Activated CD8-positive, alpha-beta memory T cell treated with anti-CD3 and anti-CD28 coated beads, Interleukin-2, amount 50 U/mL, for 48 hours (primary cell): ENCODE data around the gene GH2.
"Not testable (repeated sequence)": the region's sequence is repeated elsewhere in the genome, so short reads cannot be mapped to it uniquely, and the experiment has no call there.

ENCODE experiments used
- DNase-seq: peaks from one replicate; pipeline ENCODE4 v3.0.0-alpha.2; 2020

Gene GH2

GRCh38 chr17:63871646-63872365 lies 9.9 kb downstream of the GH2 start:
- not testable (repeated sequence) for DNase-seq

DNA sequence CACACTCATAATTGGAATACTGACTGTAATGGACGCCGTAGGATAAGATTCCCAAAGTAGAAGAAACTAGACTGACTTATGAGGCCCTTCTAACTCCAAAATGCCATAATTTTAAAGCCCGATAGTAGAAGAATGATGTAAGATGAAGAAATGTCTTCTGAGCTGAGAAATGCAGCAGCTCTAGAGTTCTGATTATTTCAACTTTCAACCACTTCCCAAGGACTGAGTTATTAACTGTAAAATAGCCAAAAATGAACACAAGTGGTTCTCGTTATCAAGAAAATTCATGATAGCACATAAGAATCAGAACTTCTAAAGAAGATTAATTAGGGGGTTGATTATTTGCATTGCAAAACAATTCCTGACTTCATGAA lies 11.5 kb downstream of the GH2 start:
- not testable (repeated sequence) for DNase-seq

- DNase-seq = not testable (repeated sequence)
Observed at GRCh38 chr17:63869491-63870291, 12.1 kb downstream of the GH2 start.

DNA sequence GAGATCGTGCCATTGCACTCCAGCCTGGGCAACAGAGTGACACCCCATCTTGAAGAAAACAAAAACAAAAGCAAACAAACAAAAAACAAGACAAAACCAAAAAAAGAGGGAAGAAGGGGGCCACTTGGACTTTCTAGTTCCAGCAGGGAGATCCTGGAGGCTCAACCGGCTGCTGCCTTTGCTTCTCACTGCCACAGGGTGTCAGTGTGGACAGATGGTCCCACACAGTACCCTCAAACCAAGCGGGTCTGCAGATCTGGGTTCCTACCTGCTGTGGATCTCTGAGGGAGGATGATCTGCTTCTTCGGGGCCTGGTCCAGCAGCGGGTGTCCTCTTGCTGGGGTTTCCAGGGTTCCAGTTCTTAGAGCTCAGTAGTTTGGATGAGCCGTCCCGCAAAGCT lies 15.1 kb downstream of the GH2 start:
- not testable (repeated sequence) for DNase-seq

GRCh38 chr17:63859257-63859656 lies 22.5 kb downstream of the GH2 start:
- no peak for DNase-seq

DNA sequence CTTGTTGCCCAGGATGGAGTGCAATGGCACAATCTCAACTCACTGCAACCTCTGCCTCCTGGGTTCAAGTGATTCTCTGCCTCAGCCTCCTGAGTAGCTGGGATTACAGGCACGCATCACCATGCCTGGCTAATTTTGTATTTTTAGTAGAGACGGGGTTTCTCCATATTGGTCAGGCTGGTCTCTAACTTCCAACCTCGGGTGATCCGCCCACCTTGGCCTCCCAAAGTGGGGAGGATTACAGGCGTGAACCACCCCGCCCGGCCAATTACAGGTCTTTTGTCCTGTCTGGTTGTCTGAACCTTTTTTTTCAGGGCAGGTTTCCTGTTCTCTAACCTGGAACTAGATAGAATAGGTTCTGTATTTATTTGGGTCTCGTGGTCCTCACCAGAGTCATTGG lies 25.3 kb downstream of the GH2 start:
- not testable (repeated sequence) for DNase-seq

DNA sequence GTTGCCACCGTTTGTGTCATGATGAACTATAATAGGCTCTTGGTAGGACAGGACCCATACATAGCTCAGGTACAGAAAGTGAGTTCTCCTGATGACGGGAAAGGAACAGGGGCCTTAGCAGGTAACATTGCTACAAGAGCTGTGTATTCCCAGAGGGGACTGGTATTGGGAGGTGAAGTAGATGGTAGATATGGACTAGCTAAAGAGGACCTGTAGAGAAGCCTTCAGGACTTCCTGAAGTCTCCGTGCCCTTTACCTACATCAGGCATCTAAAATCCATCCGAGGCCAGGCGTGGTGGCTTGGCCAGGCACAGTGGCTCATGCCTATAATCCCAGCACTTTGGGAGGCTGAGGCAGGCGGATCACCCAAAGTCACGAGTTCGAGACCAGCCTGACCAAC lies 26.6 kb downstream of the GH2 start:
- no peak for DNase-seq

DNA sequence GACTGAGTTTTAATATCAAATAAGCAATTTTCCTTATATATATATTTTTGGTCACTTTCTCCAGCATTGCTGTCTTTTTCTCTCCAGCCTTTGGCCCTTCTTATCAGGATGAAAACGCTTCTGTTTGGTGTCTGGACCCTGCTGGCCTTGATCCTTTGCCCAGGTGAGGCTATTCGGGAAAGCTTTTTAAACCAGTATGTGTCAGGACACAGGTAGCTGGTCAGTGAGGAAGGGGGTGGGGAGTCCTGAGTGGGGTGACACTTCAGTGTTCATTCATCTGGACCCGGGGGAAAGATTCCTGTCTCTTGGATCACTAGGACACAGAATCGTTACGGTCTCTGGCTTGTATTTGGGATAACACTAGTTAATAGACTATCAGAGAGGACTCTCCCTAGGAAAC lies 27.0 kb downstream of the GH2 start:
- DNase-seq = no peak

- DNase-seq = no peak
Observed at GRCh38 chr17:63853260-63853659, 28.5 kb downstream of the GH2 start.

DNA sequence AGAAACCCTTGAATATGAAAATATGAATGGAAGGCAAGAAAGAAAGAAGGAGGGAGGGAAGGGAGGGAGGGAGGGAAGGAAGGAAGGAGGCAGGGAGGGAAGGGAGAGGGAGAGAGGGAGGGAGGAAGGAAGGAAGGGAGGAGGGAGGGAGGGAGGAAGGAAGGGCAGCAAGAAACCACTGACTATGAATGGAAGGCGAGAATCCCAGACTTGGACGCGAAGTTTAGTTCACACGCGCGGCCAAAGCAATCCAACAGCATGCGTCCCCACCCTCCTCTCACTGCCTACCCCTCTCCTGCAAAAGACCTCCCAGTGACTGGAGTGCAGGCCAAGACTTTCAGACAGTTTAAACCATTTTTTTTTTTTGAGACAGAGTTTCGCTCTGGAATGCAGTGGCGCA lies 31.3 kb downstream of the GH2 start:
- no peak for DNase-seq

GRCh38 chr17:63848834-63849689 lies 32.7 kb downstream of the GH2 start:
- peak; percentile 99 for DNase-seq

- DNase-seq = no peak
Observed at GRCh38 chr17:63847525-63848249, 34.1 kb downstream of the GH2 start.

DNA sequence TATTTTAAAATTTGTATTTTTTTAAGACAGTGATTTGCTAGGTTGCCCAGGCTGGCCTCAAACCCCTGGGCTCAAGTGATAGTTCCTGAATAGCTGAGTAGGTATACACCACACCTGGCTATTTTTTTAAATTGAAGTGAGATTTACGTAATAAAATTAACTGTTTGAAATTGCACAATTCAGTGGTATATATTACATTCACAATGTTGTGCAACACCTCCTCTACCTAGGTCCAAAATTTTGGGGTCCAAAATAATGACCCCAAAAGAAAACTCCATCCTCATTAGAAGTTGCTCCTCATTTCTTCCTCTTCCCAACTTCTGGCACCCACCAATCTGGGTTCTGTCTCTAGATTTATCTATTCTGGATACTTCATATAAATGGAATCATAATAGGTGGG lies 36.2 kb downstream of the GH2 start:
- no peak for DNase-seq

GRCh38 chr17:63843910-63844677 lies 37.6 kb downstream of the GH2 start:
- DNase-seq = no peak

DNA sequence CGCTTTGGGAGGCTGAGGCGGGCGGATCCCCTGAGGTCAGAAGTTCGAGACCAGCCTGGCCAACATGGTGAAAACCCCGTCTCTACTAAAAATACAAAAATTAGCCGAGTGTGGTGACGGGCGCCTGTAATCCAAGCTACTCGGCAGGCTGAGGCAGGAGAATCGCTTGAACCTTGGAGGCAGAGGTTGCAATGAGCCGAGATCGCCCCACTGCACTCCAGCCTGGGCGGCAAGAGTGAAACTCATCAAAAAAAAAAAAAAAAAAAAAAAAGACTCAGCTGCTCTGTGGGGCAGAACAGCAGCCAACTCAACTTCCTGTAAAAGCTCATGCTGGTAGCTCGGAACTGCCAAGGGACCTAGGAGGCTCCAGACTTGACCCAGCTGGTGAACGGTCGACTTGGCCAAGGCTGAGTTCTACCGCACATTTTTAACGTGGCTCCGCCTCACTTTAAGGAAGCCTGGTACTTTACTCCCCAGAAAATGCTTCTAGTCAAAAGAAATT lies 38.3 kb downstream of the GH2 start:
- peak; percentile 60 for DNase-seq

DNA sequence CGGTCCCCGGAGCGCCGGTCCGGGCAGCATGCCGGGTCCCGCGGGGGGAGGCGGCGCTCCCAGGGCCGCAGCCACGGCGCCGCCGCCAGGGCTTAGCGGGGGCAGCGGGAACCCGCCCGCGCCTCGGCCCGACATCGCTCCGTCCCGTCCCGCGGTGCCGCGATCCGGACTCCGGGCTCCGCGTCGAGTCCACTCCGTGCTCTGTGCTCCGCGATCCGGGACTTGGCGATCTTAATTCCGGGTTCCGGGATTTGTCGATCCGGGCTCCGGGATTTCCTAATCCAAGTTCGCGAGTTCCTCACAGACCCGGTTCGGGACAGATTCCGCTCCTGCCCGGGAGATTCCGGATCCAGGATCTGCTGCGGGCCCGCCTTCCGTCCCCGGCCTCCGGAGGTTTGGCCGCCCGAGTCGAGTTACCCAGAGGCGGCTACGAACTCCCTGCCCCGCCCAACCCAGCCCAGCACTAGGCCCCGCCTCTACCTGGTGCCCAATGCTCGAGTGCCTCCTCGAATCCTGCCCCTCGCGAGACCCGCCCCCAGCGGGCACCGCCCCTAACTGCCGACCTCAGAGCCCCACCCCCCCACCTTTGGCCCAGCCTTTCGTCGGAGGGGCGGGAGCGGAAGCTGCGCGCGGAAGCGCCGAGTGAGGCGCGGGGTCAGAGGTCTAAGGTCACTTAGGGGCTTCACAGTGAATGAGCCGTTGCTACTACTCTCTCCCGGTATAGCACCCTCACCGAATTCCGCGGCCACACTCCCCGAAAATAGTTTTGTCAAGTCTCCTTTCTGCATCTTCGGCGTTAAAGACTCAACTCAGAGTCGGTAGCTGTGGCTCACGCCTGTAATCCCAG lies 39.0 kb downstream of the GH2 start, which contains the start of gene SMARCD2:
TSS of gene SMARCD2 (minus strand) at position 146 of the 847 bp plus-strand sequence. CDS start at position 135, 11 bp downstream.
- peak; percentile 98 for DNase-seq

DNA sequence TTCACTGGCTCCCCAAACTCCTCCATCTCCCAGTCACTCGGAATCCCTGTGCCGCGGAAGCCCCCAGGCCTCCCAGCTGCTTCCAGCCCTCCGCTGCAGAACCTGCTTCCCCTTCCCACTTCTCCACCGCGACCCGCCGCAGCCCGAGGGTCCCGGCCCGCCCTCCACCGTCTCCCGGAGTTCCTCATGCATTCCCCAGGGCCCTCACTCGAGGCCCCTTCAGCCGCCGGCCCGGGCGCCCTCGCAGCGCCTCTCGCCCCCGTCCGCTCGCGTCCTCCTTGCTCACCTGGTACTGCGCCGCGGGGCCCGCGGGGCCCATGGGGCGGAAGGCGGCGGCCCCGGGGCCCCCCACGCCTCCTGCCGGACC lies 39.6 kb downstream of the GH2 start:
- DNase-seq = peak; percentile 75

GRCh38 chr17:63841350-63842172 lies 40.2 kb downstream of the GH2 start:
- DNase-seq = peak; percentile 63

DNA sequence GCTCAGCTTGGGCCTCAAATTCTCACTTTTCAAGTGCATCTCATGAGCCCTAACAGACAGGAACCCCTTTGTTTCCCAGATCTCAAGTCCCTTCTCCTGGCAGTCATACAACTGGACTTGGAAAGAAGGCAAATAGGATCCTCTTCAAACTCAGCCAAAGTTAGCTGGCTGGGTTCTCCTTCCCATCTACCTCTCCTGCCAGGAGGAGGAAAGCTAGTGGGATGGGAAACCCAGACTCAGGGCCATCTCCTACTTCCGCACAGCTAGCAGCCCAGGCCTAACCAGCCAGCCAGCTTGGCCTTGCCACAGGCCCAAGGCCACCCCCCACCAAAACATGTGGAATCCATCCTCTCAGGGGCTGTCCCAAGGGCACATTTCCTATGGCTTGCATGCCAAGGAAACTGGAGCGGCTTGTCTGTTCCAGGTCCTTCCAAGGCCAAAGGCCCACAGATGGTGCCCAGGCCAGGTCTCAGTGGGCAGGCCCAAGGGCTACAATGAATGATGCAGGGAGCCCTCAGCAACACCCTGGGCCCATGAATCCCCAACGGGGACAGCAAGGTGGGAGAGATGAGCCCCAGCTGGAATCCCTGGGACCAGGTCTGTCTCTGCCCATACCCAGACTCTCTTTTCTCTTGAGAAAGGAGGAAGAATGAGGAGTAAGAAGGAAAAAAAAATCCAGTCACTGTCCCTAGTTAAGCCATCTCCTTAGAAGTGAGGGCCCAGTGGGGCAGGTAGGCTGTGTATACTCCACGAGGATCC lies 41.0 kb downstream of the GH2 start:
- DNase-seq = no peak
